Heart right ventricle (tissue), 16 donors: Measurements from ENCODE around the gene ALCAM. TPM values are rescaled to one million over a fixed set of nuclear protein-coding genes. Genes with fewer than 3 reads are reported as not detected.

Experiments
- ATAC-seq, 8 donors: fragments of 200-7000 bp; cut with Tn5 transposase; one replicate each; pipeline ENCODE4 v1.9.1; 2020; ENCODE audit warnings: mild to moderate bottlenecking in 8 of 8, moderate library complexity in 8 of 8, moderate number of reproducible peaks in 1 of 8
- DNase-seq, 2 donors: peaks; one replicate each; pipeline ENCODE4 v3.0.0-alpha.2; 2020
- H3K27ac ChIP-seq, 10 donors: fragments of 200-600 bp; sonication (generic) in 2 of 10; one replicate each; pipeline versions ENCODE4 v1.5.0 to v1.8.0; 2020 to 2022; ENCODE audit warnings: mild to moderate bottlenecking in 3 of 10
- H3K27me3 ChIP-seq, 7 donors: fragments of 200-600 bp; one replicate each; pipeline ENCODE4 v1.8.0; 2021 to 2022; ENCODE audit warnings: mild to moderate bottlenecking in 2 of 7
- H3K36me3 ChIP-seq, 9 donors: fragments of 200-600 bp; sonication (generic) in 1 of 9; one replicate each; pipeline versions ENCODE4 v1.5.0 to v1.8.0; 2020 to 2022; ENCODE audit warnings: mild to moderate bottlenecking in 2 of 9
- H3K4me1 ChIP-seq, 9 donors: fragments of 200-600 bp; sonication (generic) in 1 of 9; one replicate each; pipeline versions ENCODE4 v1.5.0 to v1.8.0; 2020 to 2022; ENCODE audit warnings: mild to moderate bottlenecking in 4 of 9
- H3K4me3 ChIP-seq, 10 donors: fragments of 200-600 bp; sonication (generic) in 2 of 10; one replicate each; pipeline versions ENCODE4 v1.5.0 to v1.8.0; 2020 to 2022; ENCODE audit warnings: mild to moderate bottlenecking in 7 of 10, moderate library complexity in 2 of 10
- H3K9me3 ChIP-seq, 11 donors: fragments of 200-600 bp in 10 of 11; sonication (generic) in 2 of 11; one replicate each; pipeline versions ENCODE4 v1.5.0 to v1.8.0; 2013 to 2022; ENCODE audit warnings: mild to moderate bottlenecking in 2 of 11, control low read depth in 1 of 11, moderate library complexity in 1 of 11
- CTCF ChIP-seq, 9 donors: fragments of 200-600 bp; sonication (generic) in 2 of 9; IDR thresholded peaks; one replicate each; pipeline versions ENCODE4 v1.5.0 to v1.8.0; 2021 to 2022; ENCODE audit warnings: antibody characterized with exemption in 9 of 9, mild to moderate bottlenecking in 5 of 9, moderate library complexity in 1 of 9
- WGBS, 2 donors: extraction: QIAGEN DNeasy Blood & Tissue Kit; methylation state at CpG; one replicate each; pipeline ENCODE4 v1.1.7; 2013; ENCODE audit warnings: inconsistent platforms in 1 of 2; 5-methylcytosine and 5-hydroxymethylcytosine counted together
- intact Hi-C, 10 donors: fragments of 100-400 bp; cut with DNase I; formaldehyde crosslinking; loops; one replicate each; pipeline versions ENCODE4 v1.11.1 to v1.14.2; 2022
- polyA plus RNA-seq, 2 donors: library from polyadenylated mRNA; stranded (reverse); fragments of 200-250 nt; gene quantifications; one replicate each; pipeline ENCODE4 v1.2.3, GENCODE V29; 2013
- total RNA-seq, 10 donors: library from RNA; stranded (reverse); fragmentation: NEBNext Ultra II Directional in 3 of 10; extraction: Animal tissue kit (Norgen Biotek cat#: 25700) in 3 of 10; gene quantifications; one replicate each; pipeline versions ENCODE4 v1.2.1 to v1.2.4, GENCODE V29; 2021 to 2023
- donor health status: Arrhythmogenic right ventricular cardiomyopathy.
- donor health status: ischemic (EF 13 %, LVEDD 7.1; RV severe dilation, severe dysfunction).
- donor health status: healthy with polysubstance abuse.
- donor health status: DM: no; HTN: yes; CAD: no.
- donor health status: DM: no; HTN: no; CAD: no.
- donor health status: ischemic (EF 25% LVEDD 6.9; RV normal size, moderate dysfunction).
- donor health status: ischemic (EF 25% LVEDD 5.7; RV mildly dilated, moderate dysfunction).
- donor health status: healthy.
- donor health status: DM: yes; HTN: yes; CAD: no.
- donor health status: Ischemic cardiomyopathy.
- donor health status: ischemic (EF 35%, LVEDD 5.7; RV mildly dilated, moderate dysfunction).
- donor health status: nonischemic (EF 11% LVEDD 7.7; RV severe dilation, severe dysfunction).
- donor health status: DM: yes; HTN: yes; CAD: no.
- donor health status: PGD.
- donor health status: ischemic (EF 29% LVEDD 5.4; RV normal size, mild dysfunction).
- donor health status: nonischemic (EF 23%, LVEDD 6.1; RV moderate dilation, normal function).

Gene ALCAM
- total and polyA plus RNA-seq, 12 donors: 1.3 to 23.9 (median 3.6) TPM

GRCh38 chr3:105613120-105613519, 246.4 kb downstream of the ALCAM start:
- no peak overlapping the region for H3K4me3 ChIP-seq
- H3K36me3 ChIP-seq: no peaks in the 10 kb centered on the region
- H3K4me1 ChIP-seq: peaks cover 0 to 11% (median 3%) of the 10 kb centered on the region in 9 donors
- WGBS, 2 donors: 34 to 37% methylated on average over 2 of the region's 2 CpGs
- no peak overlapping the region for H3K27ac ChIP-seq
- no peaks in the 10 kb centered on the region for H3K27me3 ChIP-seq
- DNase-seq (no peak), ATAC-seq (peak in 5 of 8 donors; percentile 42 to 55 (median 52))
- no peak for TF ChIP-seq CTCF (IDR thresholded peaks at IDR 0.05)
- intact Hi-C loops: no loop called here
- H3K9me3 ChIP-seq: no peaks in the 10 kb centered on the region

- ATAC-seq: peak in 4 of 8 donors; percentile 31 to 76 (median 64)
- no peak for DNase-seq
- H3K9me3 ChIP-seq: no peaks in the 10 kb centered on the region
- H3K4me1 ChIP-seq: peaks cover 0 to 11% (median 0%) of the 10 kb centered on the region in 9 donors
- no peak for TF ChIP-seq CTCF (IDR thresholded peaks at IDR 0.05)
- no peaks in the 10 kb centered on the region for H3K27me3 ChIP-seq
- H3K36me3 ChIP-seq: no peaks in the 10 kb centered on the region
- H3K4me3 ChIP-seq: no peak overlapping the region
- H3K27ac ChIP-seq: no peak overlapping the region
- intact Hi-C loops: no loop called here
Observed at GRCh38 chr3:105614288-105615030, 247.8 kb downstream of the ALCAM start.

GRCh38 chr3:105615814-105616213, 249.1 kb downstream of the ALCAM start:
- ATAC-seq (no peak), DNase-seq (no peak)
- no peak for TF ChIP-seq CTCF (IDR thresholded peaks at IDR 0.05)
- Histone ChIP-seq H3K36me3 (no peaks in the 10 kb centered on the region), H3K27ac (no peak overlapping the region), H3K4me1 (peaks cover 0 to 11% (median 0%) of the 10 kb centered on the region in 9 donors), H3K4me3 (no peak overlapping the region), H3K27me3 (no peaks in the 10 kb centered on the region), H3K9me3 (no peaks in the 10 kb centered on the region)
- intact Hi-C loops: no loop called here
- WGBS, 2 donors: 86 to 94% methylated on average over 3 of the region's 3 CpGs

- no peaks in the 10 kb centered on the region for H3K36me3 ChIP-seq
- H3K4me3 ChIP-seq: no peak overlapping the region
- no peak for TF ChIP-seq CTCF (IDR thresholded peaks at IDR 0.05)
- no peaks in the 10 kb centered on the region for H3K27me3 ChIP-seq
- DNase-seq: no peak
- 41 to 48% methylated on average over 5 of the region's 5 CpGs for WGBS, 2 donors
- no peaks in the 10 kb centered on the region for H3K9me3 ChIP-seq
- no peak for ATAC-seq
- no peak overlapping the region for H3K27ac ChIP-seq
- H3K4me1 ChIP-seq: peaks cover 0 to 11% (median 0%) of the 10 kb centered on the region in 9 donors
- intact Hi-C loops: no loop called here
Observed at GRCh38 chr3:105616374-105617121, 249.8 kb downstream of the ALCAM start.
